VCaP (cell line): ENCODE results near the gene MCF2L.
"Not testable (repeated sequence)": the region's sequence is repeated elsewhere in the genome, so short reads cannot be mapped to it uniquely, and the experiment has no call there.

Source experiments
- H3K27ac ChIP-seq: fragments of 450-650 bp; 2 replicates; pipeline ENCODE4 v1.5.1; 2017
- TF ChIP-seq, protein P1 (sequence below): fragments of 450-650 bp; conservative IDR thresholded peaks from 2 replicates; pipeline ENCODE4 v1.5.1; 2017; ENCODE audit warnings: mild to moderate bottlenecking, moderate library complexity

The MCF2L gene

DNA sequence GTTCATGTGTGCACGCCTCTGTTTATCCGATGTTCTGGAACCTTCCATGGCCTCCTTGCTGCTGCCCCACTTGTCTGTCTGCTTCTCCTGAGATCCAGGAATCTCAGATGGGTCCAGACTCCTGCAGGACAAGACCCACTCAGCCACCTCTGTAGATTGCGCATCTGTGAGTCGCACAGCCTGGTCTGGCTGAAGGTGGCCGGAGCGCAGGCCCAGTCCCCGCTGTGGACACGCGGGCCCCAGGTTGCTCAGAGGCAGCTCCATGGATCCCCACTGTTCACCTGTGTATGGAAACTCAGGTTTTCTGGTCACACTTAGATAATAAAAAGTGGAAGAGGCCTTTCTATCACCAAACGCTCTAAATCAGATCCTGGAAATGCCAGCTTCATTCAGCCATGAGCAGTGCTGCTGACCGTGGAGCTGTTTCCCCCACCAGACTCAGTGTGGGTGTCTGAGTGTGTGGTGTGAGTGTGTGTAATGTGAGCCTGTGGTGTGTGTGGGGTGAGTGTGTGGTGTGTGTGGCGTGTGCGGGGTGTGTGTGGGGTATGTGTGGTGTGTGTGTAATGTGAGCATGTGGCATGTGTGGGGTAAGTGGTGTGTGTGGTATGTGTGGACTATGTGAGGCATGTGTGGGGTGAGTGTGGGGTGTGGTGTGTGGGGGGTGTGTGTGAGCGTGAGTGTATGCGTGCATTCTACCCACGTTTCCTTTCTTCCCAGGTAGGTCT is 59.5 kb downstream of the MCF2L start:
- H3K27ac ChIP-seq = no peak overlapping the region

GRCh38 chr13:113029061-113029445 is 60.0 kb downstream of the MCF2L start:
- H3K27ac ChIP-seq = no peak overlapping the region
- TF ChIP-seq, protein P1, sequence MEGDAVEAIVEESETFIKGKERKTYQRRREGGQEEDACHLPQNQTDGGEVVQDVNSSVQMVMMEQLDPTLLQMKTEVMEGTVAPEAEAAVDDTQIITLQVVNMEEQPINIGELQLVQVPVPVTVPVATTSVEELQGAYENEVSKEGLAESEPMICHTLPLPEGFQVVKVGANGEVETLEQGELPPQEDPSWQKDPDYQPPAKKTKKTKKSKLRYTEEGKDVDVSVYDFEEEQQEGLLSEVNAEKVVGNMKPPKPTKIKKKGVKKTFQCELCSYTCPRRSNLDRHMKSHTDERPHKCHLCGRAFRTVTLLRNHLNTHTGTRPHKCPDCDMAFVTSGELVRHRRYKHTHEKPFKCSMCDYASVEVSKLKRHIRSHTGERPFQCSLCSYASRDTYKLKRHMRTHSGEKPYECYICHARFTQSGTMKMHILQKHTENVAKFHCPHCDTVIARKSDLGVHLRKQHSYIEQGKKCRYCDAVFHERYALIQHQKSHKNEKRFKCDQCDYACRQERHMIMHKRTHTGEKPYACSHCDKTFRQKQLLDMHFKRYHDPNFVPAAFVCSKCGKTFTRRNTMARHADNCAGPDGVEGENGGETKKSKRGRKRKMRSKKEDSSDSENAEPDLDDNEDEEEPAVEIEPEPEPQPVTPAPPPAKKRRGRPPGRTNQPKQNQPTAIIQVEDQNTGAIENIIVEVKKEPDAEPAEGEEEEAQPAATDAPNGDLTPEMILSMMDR = no peak

More for the DNA sequence above, 59.5 kb downstream of the MCF2L start:
- TF ChIP-seq, protein P1 = no peak

GRCh38 chr13:113029487-113030258 is 60.7 kb downstream of the MCF2L start:
- TF ChIP-seq, protein P1 = peak; percentile 72
- no peak overlapping the region for H3K27ac ChIP-seq

DNA sequence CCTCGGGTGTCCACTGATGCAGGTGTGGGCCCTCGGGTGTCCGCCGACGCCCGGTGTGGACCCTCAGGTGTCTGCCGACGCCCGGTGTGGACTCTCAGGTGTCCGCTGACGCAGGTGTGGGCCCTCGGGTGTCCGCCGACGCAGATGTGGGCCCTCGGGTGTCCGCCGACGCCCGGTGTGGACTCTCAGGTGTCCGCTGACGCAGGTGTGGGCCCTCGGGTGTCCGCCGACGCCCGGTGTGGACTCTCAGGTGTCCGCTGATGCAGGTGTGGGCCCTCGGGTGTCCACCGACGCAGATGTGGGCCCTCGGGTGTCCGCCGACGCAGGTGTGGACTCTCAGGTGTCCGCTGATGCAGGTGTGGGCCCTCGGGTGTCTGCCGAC is 61.2 kb downstream of the MCF2L start:
- H3K27ac ChIP-seq = not testable (repeated sequence)

- no peak overlapping the region for H3K27ac ChIP-seq
- TF ChIP-seq, protein P1 = no peak
These were observed 62.5 kb downstream of the MCF2L start for GRCh38 chr13:113031465-113031864.

- TF ChIP-seq, protein P1 = no peak
- no peak overlapping the region for H3K27ac ChIP-seq
These were observed 63.3 kb downstream of the MCF2L start for GRCh38 chr13:113032291-113032690.

DNA sequence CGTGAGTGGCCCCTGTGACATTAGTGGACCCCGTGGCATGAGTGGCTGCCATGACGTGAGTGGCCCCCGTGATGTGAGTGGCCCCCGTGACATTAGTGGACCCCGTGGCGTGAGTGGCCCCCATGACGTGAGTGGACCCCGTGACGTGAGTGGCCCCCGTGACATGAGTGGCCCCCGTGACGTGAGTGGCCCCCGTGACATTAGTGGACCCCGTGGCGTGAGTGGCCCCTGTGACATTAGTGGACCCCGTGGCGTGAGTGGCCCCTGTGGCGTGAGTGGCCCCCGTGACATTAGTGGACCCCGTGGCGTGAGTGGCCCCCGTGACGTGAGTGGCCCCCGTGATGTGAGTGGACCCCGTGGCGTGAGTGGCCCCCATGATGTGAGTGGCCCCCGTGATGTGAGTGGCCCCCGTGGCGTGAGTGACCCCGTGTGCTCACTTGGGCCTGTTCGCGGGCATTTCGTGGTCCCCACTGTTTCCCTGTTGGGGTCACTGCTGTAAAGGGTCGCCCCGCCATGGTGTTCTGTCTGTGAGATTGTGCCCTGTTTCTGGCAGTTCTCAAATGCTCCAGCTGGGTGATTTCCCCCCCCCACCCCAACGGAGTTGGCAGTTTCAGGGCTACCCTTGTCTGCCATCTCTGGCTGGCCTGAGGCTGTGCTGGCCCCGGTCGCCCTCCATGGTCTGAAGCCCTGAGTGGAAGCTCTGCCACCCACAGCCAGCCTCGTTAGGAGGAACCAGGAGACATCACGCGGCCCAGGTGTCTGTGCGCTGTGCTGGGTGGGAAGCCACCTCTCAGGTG is 64.2 kb downstream of the MCF2L start:
- TF ChIP-seq, protein P1 = no peak
- no peak overlapping the region for H3K27ac ChIP-seq
